Measurements from ENCODE around the gene ATF7. TPM values are rescaled to one million over a fixed set of nuclear protein-coding genes. Genes with fewer than 3 reads are reported as not detected.

ATF7 gene
- total and polyA plus RNA-seq, 2 donors (not counting 3 experiments of a cell fraction or from before 2014, with no cell fraction given): 36.0 to 68.5 TPM

DNA sequence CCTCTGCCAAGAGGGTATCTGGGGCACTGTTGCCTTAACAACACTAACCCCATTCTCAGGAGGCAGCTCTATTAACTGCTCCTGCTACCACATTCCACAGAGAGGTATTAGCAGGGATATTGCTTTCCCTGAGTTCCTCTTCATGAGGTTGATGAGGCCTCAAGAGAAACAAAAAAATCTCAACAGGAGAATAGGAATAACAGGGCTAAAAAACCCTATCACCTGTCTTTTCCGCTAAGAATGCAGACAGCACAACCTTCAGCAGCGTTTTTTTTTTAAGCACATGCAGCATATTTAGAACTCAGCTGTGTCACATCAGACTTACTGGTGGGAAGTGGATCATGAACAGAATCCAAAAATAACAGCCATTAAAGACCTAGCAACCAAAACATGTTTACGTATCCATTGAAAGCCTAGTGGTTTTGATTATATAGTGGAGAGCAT lies 29.2 kb downstream of the ATF7 start:
- Histone ChIP-seq H2AFZ (ENCODE audit: low read depth, low read length) (no peak overlapping the region), H3K9me1 (replicated peaks; ENCODE audit: control insufficient read depth, extremely low read depth, insufficient read depth, low read length) (no peaks in the 10 kb centered on the region), H3K27me3 (ENCODE audit: control insufficient read depth in 2 of 2, insufficient read depth in 2 of 2, low read length in 2 of 2) (no peaks in the 10 kb centered on the region), H3K9ac (replicated peaks; ENCODE audit: extremely low read depth, insufficient read depth, low read length) (peak overlapping the region; percentile 19), H3K9me3 (replicated peaks; ENCODE audit: control insufficient read depth, insufficient read depth, low read length) (no peaks in the 10 kb centered on the region), H3K4me1 (ENCODE audit: control insufficient read depth, extremely low read depth, insufficient read depth, low read length) (peaks cover 40% of the 10 kb centered on the region), H3K4me2 (ENCODE audit: insufficient read depth, low read length) (peak overlapping the region; percentile 33), H3K36me3 (ENCODE audit: control insufficient read depth in 2 of 2, extremely low read depth in 1 of 2, insufficient read depth in 2 of 2, low read length in 2 of 2) (peaks cover 2 to 3% of the 10 kb centered on the region in 2 experiments), H4K20me1 (replicated peaks; ENCODE audit: control insufficient read depth, extremely low read depth, insufficient read depth, low read length) (no peaks in the 10 kb centered on the region), H3K79me2 (ENCODE audit: control insufficient read depth, insufficient read depth, low read length) (peaks cover 40% of the 10 kb centered on the region), H3K4me3 (replicated peaks in 1 of 3; ENCODE audit: insufficient read depth in 1 of 3, low read depth in 1 of 3, low read length in 3 of 3) (no peak overlapping the region), H3K27ac (ENCODE audit: insufficient read depth, low read depth, low read length) (peak overlapping the region; percentile 54)
- ChIA-PET POLR2A (no interaction called here), CTCF (interaction anchor here (0.9 to 3.1 kb wide), 6 partner anchors 13 to 79 kb away, joined by 3 to 24 read pairs (median 4); partner anchors contain the start of gene ATP5MC2)
- TF ChIP-seq JUN (IDR thresholded peaks at IDR 0.05; ENCODE audit: borderline replicate concordance, insufficient read depth, insufficient read length, low read depth) (peak; percentile 45), EZH2 (IDR thresholded peaks at IDR 0.05; ENCODE audit: borderline replicate concordance, low read depth, low read length, severe bottlenecking) (no peak)
- DNase-seq (ENCODE audit: low read depth, low spot score) (peak; percentile 92), FAIRE-seq (peak; percentile 69)
- no TSS peak for BruUV-seq (replicated peaks)
- dilution Hi-C loops (cut with MboI; ENCODE audit: extremely low pct_ligation_motif_present, low sequenced_read_pairs): no loop called here
- intact Hi-C loops (cut with micrococcal nuclease): loop anchor here (1.0 to 5.0 kb wide), 5 partner anchors 20 to 150 kb away; no protein-coding TSS in a partner anchor

- no peak overlapping the region for H3K9ac ChIP-seq (replicated peaks; ENCODE audit: extremely low read depth, insufficient read depth, low read length)
- no peak overlapping the region for H3K4me3 ChIP-seq (replicated peaks in 1 of 3; ENCODE audit: insufficient read depth in 1 of 3, low read depth in 1 of 3, low read length in 3 of 3)
- TF ChIP-seq FOS (IDR thresholded peaks at IDR 0.05; ENCODE audit: borderline replicate concordance, insufficient read depth, low read length) (peak; percentile 20), GATA2 (IDR thresholded peaks at IDR 0.05; ENCODE audit: insufficient read depth, insufficient read length, low read depth, low read length) (no peak), JUN (IDR thresholded peaks at IDR 0.05; ENCODE audit: borderline replicate concordance, insufficient read depth, insufficient read length, low read depth) (peak; percentile 37), EZH2 (IDR thresholded peaks at IDR 0.05; ENCODE audit: borderline replicate concordance, low read depth, low read length, severe bottlenecking) (no peak)
- TF ChIP-seq, protein P1, sequence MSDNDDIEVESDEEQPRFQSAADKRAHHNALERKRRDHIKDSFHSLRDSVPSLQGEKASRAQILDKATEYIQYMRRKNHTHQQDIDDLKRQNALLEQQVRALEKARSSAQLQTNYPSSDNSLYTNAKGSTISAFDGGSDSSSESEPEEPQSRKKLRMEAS (IDR thresholded peaks at IDR 0.05; ENCODE audit: insufficient read depth, insufficient read length): no peak
- TF ChIP-seq, protein P2, sequence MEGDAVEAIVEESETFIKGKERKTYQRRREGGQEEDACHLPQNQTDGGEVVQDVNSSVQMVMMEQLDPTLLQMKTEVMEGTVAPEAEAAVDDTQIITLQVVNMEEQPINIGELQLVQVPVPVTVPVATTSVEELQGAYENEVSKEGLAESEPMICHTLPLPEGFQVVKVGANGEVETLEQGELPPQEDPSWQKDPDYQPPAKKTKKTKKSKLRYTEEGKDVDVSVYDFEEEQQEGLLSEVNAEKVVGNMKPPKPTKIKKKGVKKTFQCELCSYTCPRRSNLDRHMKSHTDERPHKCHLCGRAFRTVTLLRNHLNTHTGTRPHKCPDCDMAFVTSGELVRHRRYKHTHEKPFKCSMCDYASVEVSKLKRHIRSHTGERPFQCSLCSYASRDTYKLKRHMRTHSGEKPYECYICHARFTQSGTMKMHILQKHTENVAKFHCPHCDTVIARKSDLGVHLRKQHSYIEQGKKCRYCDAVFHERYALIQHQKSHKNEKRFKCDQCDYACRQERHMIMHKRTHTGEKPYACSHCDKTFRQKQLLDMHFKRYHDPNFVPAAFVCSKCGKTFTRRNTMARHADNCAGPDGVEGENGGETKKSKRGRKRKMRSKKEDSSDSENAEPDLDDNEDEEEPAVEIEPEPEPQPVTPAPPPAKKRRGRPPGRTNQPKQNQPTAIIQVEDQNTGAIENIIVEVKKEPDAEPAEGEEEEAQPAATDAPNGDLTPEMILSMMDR (IDR thresholded peaks at IDR 0.05; ENCODE audit: extremely low read depth in 1 of 2, insufficient read depth in 1 of 2, low read depth in 1 of 2, low read length in 2 of 2): no peak
- peak overlapping the region; percentile 38 for H3K4me2 ChIP-seq (ENCODE audit: insufficient read depth, low read length)
- intact Hi-C loops (cut with micrococcal nuclease) (loop anchor here (5.0 kb wide), 1 partner anchor 152 kb away; no protein-coding TSS in a partner anchor), dilution Hi-C loops (cut with MboI; ENCODE audit: extremely low pct_ligation_motif_present, low sequenced_read_pairs) (no loop called here)
- FAIRE-seq (peak; percentile 46), DNase-seq (ENCODE audit: low read depth, low spot score) (peak; percentile 83)
- H3K27me3 ChIP-seq (ENCODE audit: control insufficient read depth in 2 of 2, insufficient read depth in 2 of 2, low read length in 2 of 2): no peaks in the 10 kb centered on the region
- H3K27ac ChIP-seq (ENCODE audit: insufficient read depth, low read depth, low read length): peak overlapping the region; percentile 54
- no peaks in the 10 kb centered on the region for H4K20me1 ChIP-seq (replicated peaks; ENCODE audit: control insufficient read depth, extremely low read depth, insufficient read depth, low read length)
- POLR2A ChIA-PET: no interaction called here
- H3K9me1 ChIP-seq (replicated peaks; ENCODE audit: control insufficient read depth, extremely low read depth, insufficient read depth, low read length): no peaks in the 10 kb centered on the region
- H3K4me1 ChIP-seq (ENCODE audit: control insufficient read depth, extremely low read depth, insufficient read depth, low read length): peaks cover 52% of the 10 kb centered on the region
- peaks cover 47% of the 10 kb centered on the region for H3K79me2 ChIP-seq (ENCODE audit: control insufficient read depth, insufficient read depth, low read length)
- H3K36me3 ChIP-seq (ENCODE audit: control insufficient read depth in 2 of 2, extremely low read depth in 1 of 2, insufficient read depth in 2 of 2, low read length in 2 of 2): peaks cover 0 to 2% of the 10 kb centered on the region in 2 experiments
- H3K9me3 ChIP-seq (replicated peaks; ENCODE audit: control insufficient read depth, insufficient read depth, low read length): no peaks in the 10 kb centered on the region
- no TSS peak for BruUV-seq (replicated peaks)
- CTCF ChIA-PET: interaction anchor here (1.0 to 1.4 kb wide), 3 partner anchors 11 to 51 kb away, joined by 3 to 9 read pairs (median 3); no protein-coding TSS in a partner anchor
- no peak overlapping the region for H2AFZ ChIP-seq (ENCODE audit: low read depth, low read length)
Measured at GRCh38 chr12:53594897-53595615, 31.1 kb downstream of the ATF7 start.
